T-cell (primary cell): Measurements from ENCODE around the gene HES7. TPM values are rescaled to one million over a fixed set of nuclear protein-coding genes. Genes with fewer than 3 reads are reported as not detected.

Experiments
- ATAC-seq, 4 experiments: fragments of 200-7000 bp in 3 of 4; fragments of 150-1000 bp in 1 of 4; cut with Tn5 transposase; replicated peaks in 1 of 4; 1 replicate in 3 of 4; 2 replicates in 1 of 4; pipeline ENCODE4 v1.10.0; 2021; ENCODE audit warnings: moderate library complexity in 3 of 4, mild to moderate bottlenecking in 2 of 4, moderate number of reproducible peaks in 1 of 4
- CTCF ChIA-PET, 2 donors: fragments of 300-600 bp; sonication (Branson Sonifier 250); formaldehyde crosslinking; loops; one replicate each; lab custom pipeline; 2022; ENCODE audit warnings: antibody characterized with exemption in 2 of 2; lab: Charles Lee
- POLR2A ChIA-PET, 2 donors: fragments of 300-600 bp; sonication (Branson Sonifier 250); formaldehyde crosslinking; loops; one replicate each; lab custom pipeline; 2022; ENCODE audit warnings: antibody characterized with exemption in 2 of 2; lab: Charles Lee
- DNase-seq, 35 experiments: peaks; one replicate each; pipeline versions ENCODE4 v3.0.0 to v3.0.0-alpha.2; 2013 to 2023
- H3K27ac ChIP-seq: one replicate; pipeline ENCODE4 v1.5.1; 2013; ENCODE audit warnings: low read length
- H3K27me3 ChIP-seq, 2 experiments: replicated peaks in 1 of 2; 1 replicate in 1 of 2; 2 replicates in 1 of 2; pipeline versions ENCODE4 v1.6.1 to v1.7.0; 2013; ENCODE audit warnings: low read length in 1 of 2, mixed read lengths in 1 of 2; ENCODE audit not compliant: control insufficient read depth in 2 of 2, insufficient read depth in 2 of 2; ENCODE audit errors: extremely low read depth in 1 of 2
- H3K36me3 ChIP-seq, 2 donors: 1 replicate in 1 of 2; 2 replicates in 1 of 2; pipeline versions ENCODE4 v1.6.1 to v1.7.0; 2013; ENCODE audit warnings: low read length in 1 of 2; ENCODE audit not compliant: control insufficient read depth in 2 of 2, insufficient read depth in 1 of 2; ENCODE audit errors: extremely low read depth in 1 of 2
- H3K4me1 ChIP-seq, 2 experiments: 1 replicate in 1 of 2; 2 replicates in 1 of 2; pipeline versions ENCODE4 v1.6.1 to v1.7.0; 2013; ENCODE audit warnings: low read length in 2 of 2, mixed read lengths in 1 of 2; ENCODE audit not compliant: insufficient read depth in 2 of 2, control insufficient read depth in 1 of 2; ENCODE audit errors: extremely low read depth in 1 of 2
- H3K4me3 ChIP-seq, 2 donors: 1 replicate in 1 of 2; 2 replicates in 1 of 2; pipeline versions ENCODE4 v1.5.1 to v1.7.0; 2013; ENCODE audit warnings: mild to moderate bottlenecking in 2 of 2, low read length in 1 of 2, moderate library complexity in 1 of 2; ENCODE audit not compliant: control insufficient read depth in 1 of 2; ENCODE audit errors: extremely low read depth in 1 of 2
- H3K9me3 ChIP-seq: 2 replicates; pipeline ENCODE4 v1.7.0; 2013
- H3K27ac Mint-ChIP-seq, 2 donors: one replicate each; pipeline ENCODE4 v1.8.0; 2020 to 2021; ENCODE audit warnings: mild to moderate bottlenecking in 2 of 2, mixed read lengths in 2 of 2
- H3K27me3 Mint-ChIP-seq, 2 donors: one replicate each; pipeline ENCODE4 v1.8.0; 2021 to 2022; ENCODE audit warnings: mixed read lengths in 2 of 2
- H3K36me3 Mint-ChIP-seq: one replicate; pipeline ENCODE4 v1.8.0; 2021; ENCODE audit warnings: mixed read lengths
- H3K4me1 Mint-ChIP-seq, 3 donors: one replicate each; pipeline ENCODE4 v1.8.0; 2020 to 2022; ENCODE audit warnings: mixed read lengths in 3 of 3, mild to moderate bottlenecking in 1 of 3
- H3K4me3 Mint-ChIP-seq, 3 donors: one replicate each; pipeline ENCODE4 v1.8.0; 2020 to 2022; ENCODE audit warnings: mild to moderate bottlenecking in 3 of 3, mixed read lengths in 3 of 3, moderate library complexity in 3 of 3
- H3K9me3 Mint-ChIP-seq, 3 donors: one replicate each; pipeline ENCODE4 v1.8.0; 2020 to 2022; ENCODE audit warnings: mixed read lengths in 3 of 3
- WGBS: methylation state at CpG from one replicate; pipeline ENCODE4 v1.1.5; 2013; ENCODE audit warnings: missing lambda C conversion rate; ENCODE audit not compliant: insufficient coverage; 5-methylcytosine and 5-hydroxymethylcytosine counted together
- total RNA-seq, 35 experiments: library from RNA in 6 of 35; stranded (reverse) in 6 of 35; fragments of 120-200 nt in 1 of 35; gene quantifications; one replicate each; pipeline versions ENCODE4 v1.2.1 to v1.2.4 and lab custom pipeline; 2013 to 2026

HES7 gene
- total RNA-seq, 5 donors from 2014 or later (not counting 1 experiment from before 2014, with no cell fraction given): 0.16 to 1.6 (median 0.23) TPM; not detected in 2

- no peaks in the 10 kb centered on the region for H3K9me3 Mint-ChIP-seq
- 7% methylated on average over 12 of the region's 22 CpGs for WGBS
- no peaks in the 10 kb centered on the region for H3K9me3 ChIP-seq
- peaks cover 35 to 65% (median 48%) of the 10 kb centered on the region in 3 donors for H3K4me1 Mint-ChIP-seq
- peaks cover 13% of the 10 kb centered on the region for H3K36me3 Mint-ChIP-seq
- peak overlapping the region; percentile 26 to 91 for H3K4me3 ChIP-seq
- ATAC-seq (peak in 1 of 4 experiments; percentile 25), DNase-seq (peak; percentile 58 to 98 (median 91))
- H3K27me3 Mint-ChIP-seq: no peaks in the 10 kb centered on the region
- H3K27ac Mint-ChIP-seq: no peak overlapping the region
- peaks cover 28 to 91% of the 10 kb centered on the region in 2 experiments for H3K4me1 ChIP-seq
- peaks cover 7 to 22% of the 10 kb centered on the region in 2 donors for H3K36me3 ChIP-seq
- no peak overlapping the region for H3K4me3 Mint-ChIP-seq
- POLR2A ChIA-PET: interaction anchor here in 1 of 2 donors (0.6 to 1.6 kb wide), 5 partner anchors 18 to 920 kb away, joined by 3 to 8 read pairs (median 6); no protein-coding TSS in a partner anchor
- H3K27me3 ChIP-seq: no peaks in the 10 kb centered on the region
- H3K27ac ChIP-seq: peak overlapping the region; percentile 100
- CTCF ChIA-PET: no interaction called here
Measured at GRCh38 chr17:8153957-8154607, 30.2 kb upstream of the HES7 start.

GRCh38 chr17:8153525-8153956, 29.6 kb upstream of the HES7 start:
- Mint-ChIP-seq H3K27me3 (no peaks in the 10 kb centered on the region), H3K4me1 (peaks cover 31 to 60% (median 44%) of the 10 kb centered on the region in 3 donors), H3K27ac (no peak overlapping the region), H3K4me3 (no peak overlapping the region), H3K36me3 (peaks cover 11% of the 10 kb centered on the region), H3K9me3 (no peaks in the 10 kb centered on the region)
- Histone ChIP-seq H3K4me1 (peaks cover 28 to 87% of the 10 kb centered on the region in 2 experiments), H3K27me3 (no peaks in the 10 kb centered on the region), H3K36me3 (peaks cover 9 to 27% of the 10 kb centered on the region in 2 donors), H3K27ac (peak overlapping the region; percentile 100), H3K9me3 (no peaks in the 10 kb centered on the region), H3K4me3 (peak overlapping the region; percentile 18 to 20)
- peak in 3 of 35 experiments; percentile 33 to 56 (median 33) for DNase-seq
- ChIA-PET CTCF (no interaction called here), POLR2A (interaction anchor here in 1 of 2 donors (0.6 to 1.6 kb wide), 5 partner anchors 18 to 920 kb away, joined by 3 to 8 read pairs (median 6); no protein-coding TSS in a partner anchor)
- 57% methylated on average over 7 of the region's 13 CpGs for WGBS
- no peak for ATAC-seq

- H3K4me3 ChIP-seq: peak overlapping the region in 1 of 2 donors; percentile 93
- Mint-ChIP-seq H3K4me3 (peak overlapping the region in 1 of 3 donors; percentile 84), H3K36me3 (peaks cover 15% of the 10 kb centered on the region), H3K27ac (no peak overlapping the region), H3K4me1 (peaks cover 29 to 57% (median 40%) of the 10 kb centered on the region in 3 donors), H3K9me3 (no peaks in the 10 kb centered on the region), H3K27me3 (no peaks in the 10 kb centered on the region)
- ATAC-seq (no peak), DNase-seq (peak in 2 of 35 experiments; percentile 21 to 25)
- POLR2A ChIA-PET: interaction anchor here in 1 of 2 donors (1.1 to 1.6 kb wide), 2 partner anchors 20 to 35 kb away, joined by 6 to 8 read pairs; no protein-coding TSS in a partner anchor
- no peaks in the 10 kb centered on the region for H3K27me3 ChIP-seq
- WGBS: 90% methylated on average over 6 of the region's 7 CpGs
- H3K36me3 ChIP-seq: peaks cover 10 to 28% of the 10 kb centered on the region in 2 donors
- H3K9me3 ChIP-seq: no peaks in the 10 kb centered on the region
- CTCF ChIA-PET: no interaction called here
- peak overlapping the region; percentile 100 for H3K27ac ChIP-seq
- peaks cover 28 to 82% of the 10 kb centered on the region in 2 experiments for H3K4me1 ChIP-seq
Measured at GRCh38 chr17:8153031-8153451, 29.1 kb upstream of the HES7 start.

GRCh38 chr17:8152112-8152775, 28.3 kb upstream of the HES7 start, which contains the start of gene PER1:
Gene PER1, minus strand, starts transcription at chr17:8152404. Its CDS starts 1,698 bp downstream, at chr17:8150706.
- 4% methylated on average over 39 of the region's 42 CpGs for WGBS
- CTCF ChIA-PET: no interaction called here
- no peak within 1 kb of the TSS for H3K27ac Mint-ChIP-seq
- DNase-seq (peak in 34 of 35 experiments; percentile 64 to 89 (median 75)), ATAC-seq (peak in 3 of 4 experiments; percentile 2 to 15 (median 3))
- H3K27ac ChIP-seq: peak within 1 kb of the TSS; percentile 100
- peaks cover 33 to 60% (median 40%) of the 10 kb centered on the region in 3 donors for H3K4me1 Mint-ChIP-seq
- H3K9me3 Mint-ChIP-seq: no peaks in the 10 kb centered on the region
- peak within 1 kb of the TSS; percentile 59 to 93 for H3K4me3 ChIP-seq
- no peaks in the 10 kb centered on the region for H3K9me3 ChIP-seq
- peaks cover 10 to 36% of the 10 kb centered on the region in 2 donors for H3K36me3 ChIP-seq
- no peaks in the 10 kb centered on the region for H3K27me3 ChIP-seq
- H3K36me3 Mint-ChIP-seq: peaks cover 15% of the 10 kb centered on the region
- POLR2A ChIA-PET: interaction anchor here in 1 of 2 donors (0.6 to 1.0 kb wide), 2 partner anchors 20 to 21 kb away, joined by 3 to 4 read pairs; no protein-coding TSS in a partner anchor
- H3K4me1 ChIP-seq: peaks cover 28 to 74% of the 10 kb centered on the region in 2 experiments
- no peaks in the 10 kb centered on the region for H3K27me3 Mint-ChIP-seq
- H3K4me3 Mint-ChIP-seq: peak within 1 kb of the TSS in 1 of 3 donors; percentile 84

GRCh38 chr17:8151641-8152111, 27.8 kb upstream of the HES7 start:
- under 1% methylated on average over 22 of the region's 22 CpGs for WGBS
- H3K4me3 Mint-ChIP-seq: peak overlapping the region in 1 of 3 donors; percentile 84
- peak in 7 of 35 experiments; percentile 44 to 66 (median 53) for DNase-seq
- Histone ChIP-seq H3K36me3 (peaks cover 10 to 41% of the 10 kb centered on the region in 2 donors), H3K27ac (peak overlapping the region; percentile 100), H3K27me3 (no peaks in the 10 kb centered on the region), H3K4me3 (peak overlapping the region; percentile 59 to 93), H3K9me3 (no peaks in the 10 kb centered on the region), H3K4me1 (peaks cover 25 to 69% of the 10 kb centered on the region in 2 experiments)
- H3K36me3 Mint-ChIP-seq: peaks cover 20% of the 10 kb centered on the region
- ATAC-seq: no peak
- peaks cover 38 to 63% (median 40%) of the 10 kb centered on the region in 3 donors for H3K4me1 Mint-ChIP-seq
- H3K27ac Mint-ChIP-seq: no peak overlapping the region
- no peaks in the 10 kb centered on the region for H3K27me3 Mint-ChIP-seq
- H3K9me3 Mint-ChIP-seq: no peaks in the 10 kb centered on the region
- CTCF ChIA-PET: interaction anchor here in 1 of 2 donors (0.9 to 1.5 kb wide), 2 partner anchors 10 to 13 kb away, joined by 4 to 5 read pairs; no protein-coding TSS in a partner anchor
- POLR2A ChIA-PET: interaction anchor here (0.6 to 2.4 kb wide), 11 partner anchors 9 to 316 kb away, joined by 3 to 19 read pairs (median 4); partner anchors contain the start of gene BORCS6 (in 1 of the 2)
